HEK293 (cell line): ENCODE data around the gene CNKSR3.

Experiments used
- CTCF ChIP-seq: fragments of 450-650 bp; formaldehyde crosslinking; IDR thresholded peaks from 2 replicates; pipeline ENCODE4 v1.5.1; 2016; ENCODE audit warnings: missing biosample characterization, missing genetic modification characterization
- MEIS1 ChIP-seq: sonication (generic); formaldehyde crosslinking; IDR thresholded peaks from 2 replicates; pipeline ENCODE4 v1.8.1; 2022; ENCODE audit warnings: missing genetic modification reagents, mild to moderate bottlenecking, borderline replicate concordance
- TSHZ1 ChIP-seq: fragments of 450-650 bp; formaldehyde crosslinking; IDR thresholded peaks from 2 replicates; pipeline ENCODE4 v1.5.1; 2016; ENCODE audit warnings: missing biosample characterization, missing genetic modification characterization, borderline replicate concordance
- ZBTB1 ChIP-seq: fragments of 450-650 bp; formaldehyde crosslinking; IDR thresholded peaks from 2 replicates; pipeline ENCODE4 v1.5.1; 2016; ENCODE audit warnings: missing biosample characterization, missing genetic modification characterization
- ZBTB7A ChIP-seq: fragments of 450-650 bp; formaldehyde crosslinking; IDR thresholded peaks from 2 replicates; pipeline ENCODE4 v1.5.1; 2016; ENCODE audit warnings: low read depth, missing biosample characterization, missing genetic modification characterization
- ZFHX2 ChIP-seq: fragments of 450-650 bp; formaldehyde crosslinking; conservative IDR thresholded peaks from 2 replicates; pipeline ENCODE4 v1.5.1; 2016; ENCODE audit warnings: missing biosample characterization, missing genetic modification characterization
- ZNF121 ChIP-seq: fragments of 450-650 bp; formaldehyde crosslinking; IDR thresholded peaks from 2 replicates; pipeline ENCODE4 v1.5.1; 2016; ENCODE audit warnings: missing biosample characterization, missing genetic modification characterization
- ZNF302 ChIP-seq: fragments of 450-650 bp; formaldehyde crosslinking; IDR thresholded peaks from 2 replicates; pipeline ENCODE4 v1.5.1; 2016; ENCODE audit warnings: missing biosample characterization, missing genetic modification characterization, low read depth
- ZNF677 ChIP-seq: fragments of 450-650 bp; IDR thresholded peaks from 2 replicates; pipeline ENCODE4 v1.5.0; 2018; ENCODE audit warnings: missing biosample characterization, mild to moderate bottlenecking, missing genetic modification characterization, moderate library complexity
- TF ChIP-seq, protein P1 (sequence below): IDR thresholded peaks from 2 replicates; pipeline ENCODE4 v1.6.1; 2011; ENCODE audit warnings: mild to moderate bottlenecking, low read depth, low read length, borderline replicate concordance

DNA sequence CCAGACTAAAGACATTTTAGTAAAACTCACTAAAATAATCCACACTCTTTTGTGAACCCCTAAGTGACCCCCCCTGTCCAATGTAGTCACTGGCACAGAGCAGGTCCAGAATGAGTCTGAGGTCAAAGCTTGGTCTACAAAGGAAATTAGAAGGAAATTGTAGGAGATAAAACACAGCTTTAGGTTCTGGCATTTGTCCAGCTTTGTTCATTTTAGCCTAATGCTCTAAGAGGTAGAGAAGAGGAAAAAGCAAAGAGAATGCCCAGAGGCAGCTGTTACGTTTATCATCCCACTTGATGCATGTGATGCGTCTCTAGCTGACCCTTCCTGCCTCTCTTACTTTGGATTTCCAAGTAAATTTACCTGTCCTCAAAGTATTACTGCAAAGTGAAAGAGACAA lies 62.5 kb downstream of the CNKSR3 start:
- TF ChIP-seq CTCF (tag by site-specific recombination) (no peak), TSHZ1 (tag by site-specific recombination) (no peak), MEIS1 (CRISPR knock-in tag) (no peak), ZBTB7A (tag by site-specific recombination) (no peak), ZNF677 (no peak), ZFHX2 (tag by site-specific recombination) (no peak), ZNF302 (no peak), ZBTB1 (tag by site-specific recombination) (no peak), ZNF121 (tag by site-specific recombination) (no peak)
- TF ChIP-seq, protein P1, sequence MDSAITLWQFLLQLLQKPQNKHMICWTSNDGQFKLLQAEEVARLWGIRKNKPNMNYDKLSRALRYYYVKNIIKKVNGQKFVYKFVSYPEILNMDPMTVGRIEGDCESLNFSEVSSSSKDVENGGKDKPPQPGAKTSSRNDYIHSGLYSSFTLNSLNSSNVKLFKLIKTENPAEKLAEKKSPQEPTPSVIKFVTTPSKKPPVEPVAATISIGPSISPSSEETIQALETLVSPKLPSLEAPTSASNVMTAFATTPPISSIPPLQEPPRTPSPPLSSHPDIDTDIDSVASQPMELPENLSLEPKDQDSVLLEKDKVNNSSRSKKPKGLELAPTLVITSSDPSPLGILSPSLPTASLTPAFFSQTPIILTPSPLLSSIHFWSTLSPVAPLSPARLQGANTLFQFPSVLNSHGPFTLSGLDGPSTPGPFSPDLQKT, result no peak
